Breast epithelium (tissue), 4 donors: ENCODE data around the gene ARNT2. TPM values are rescaled to one million over a fixed set of nuclear protein-coding genes. Genes with fewer than 3 reads are reported as not detected.

Source experiments
- DNase-seq, 2 donors: peaks; one replicate each; pipeline ENCODE4 v3.0.0-alpha.2; 2019; ENCODE audit warnings: low spot score in 2 of 2
- H3K27ac ChIP-seq, 2 donors: fragments of 200-600 bp; sonication (generic) in 1 of 2; one replicate each; pipeline ENCODE4 v1.5.1; 2016 to 2019; ENCODE audit warnings: mild to moderate bottlenecking in 1 of 2
- H3K27me3 ChIP-seq, 2 donors: fragments of 200-600 bp; sonication (generic) in 1 of 2; one replicate each; pipeline versions ENCODE4 v1.5.1 to v1.6.0; 2017 to 2019; ENCODE audit warnings: control low read depth in 1 of 2, mild to moderate bottlenecking in 1 of 2
- H3K36me3 ChIP-seq: fragments of 200-600 bp; one replicate; pipeline ENCODE4 v1.5.1; 2019
- H3K4me1 ChIP-seq, 2 donors: fragments of 200-600 bp; sonication (generic); one replicate each; pipeline ENCODE4 v1.5.1; 2016 to 2019; ENCODE audit warnings: control low read depth in 1 of 2
- H3K4me3 ChIP-seq, 3 donors: fragments of 200-600 bp; sonication (generic); 1 replicate in 2 of 3; 2 replicates in 1 of 3; pipeline ENCODE4 v1.5.1; 2016 to 2019; ENCODE audit warnings: mild to moderate bottlenecking in 3 of 3, moderate library complexity in 2 of 3
- H3K9me3 ChIP-seq, 2 donors: fragments of 200-600 bp; sonication (generic) in 1 of 2; one replicate each; pipeline ENCODE4 v1.5.1; 2016 to 2019; ENCODE audit warnings: control low read depth in 1 of 2
- POLR2A ChIP-seq: fragments of 450-650 bp; IDR thresholded peaks from one replicate; pipeline ENCODE4 v1.6.1; 2016; ENCODE audit warnings: antibody characterized with exemption, mild to moderate bottlenecking, moderate library complexity
- POLR2AphosphoS5 ChIP-seq, 3 donors: sonication (generic); formaldehyde crosslinking; IDR thresholded peaks; one replicate each; pipeline ENCODE4 v1.6.1; 2017; ENCODE audit warnings: antibody characterized with exemption in 3 of 3
- intact Hi-C: fragments of 100-400 bp; cut with DNase I; formaldehyde crosslinking; loops from one replicate; pipeline ENCODE4 v1.15.1; 2023; ENCODE audit warnings: low total_unique reads
- total RNA-seq, 3 donors: library from RNA; depleted of rRNA; stranded (reverse); fragments of >200 nt; gene quantifications; one replicate each; pipeline ENCODE4 v1.1.0, GENCODE V29; 2016
- TF ChIP-seq, protein P1 (sequence below), 3 donors: fragments of 450-650 bp; IDR thresholded peaks; one replicate each; pipeline ENCODE4 v1.5.1; 2016 to 2017; ENCODE audit warnings: antibody characterized with exemption in 3 of 3, mild to moderate bottlenecking in 3 of 3, moderate library complexity in 3 of 3

The ARNT2 gene
- total RNA-seq, 3 donors from 2014 or later: 5.9 to 8.5 (median 7.0) TPM

GRCh38 chr15:80582816-80583423, 178.7 kb downstream of the ARNT2 start:
- Histone ChIP-seq H3K4me3 (no peak overlapping the region), H3K27ac (no peak overlapping the region), H3K9me3 (no peaks in the 10 kb centered on the region), H3K36me3 (no peaks in the 10 kb centered on the region), H3K4me1 (no peaks in the 10 kb centered on the region), H3K27me3 (no peaks in the 10 kb centered on the region)
- intact Hi-C loops: loop anchor here (10.0 kb wide), 1 partner anchor 1658 kb away; no protein-coding TSS in a partner anchor
- TF ChIP-seq, protein P1, sequence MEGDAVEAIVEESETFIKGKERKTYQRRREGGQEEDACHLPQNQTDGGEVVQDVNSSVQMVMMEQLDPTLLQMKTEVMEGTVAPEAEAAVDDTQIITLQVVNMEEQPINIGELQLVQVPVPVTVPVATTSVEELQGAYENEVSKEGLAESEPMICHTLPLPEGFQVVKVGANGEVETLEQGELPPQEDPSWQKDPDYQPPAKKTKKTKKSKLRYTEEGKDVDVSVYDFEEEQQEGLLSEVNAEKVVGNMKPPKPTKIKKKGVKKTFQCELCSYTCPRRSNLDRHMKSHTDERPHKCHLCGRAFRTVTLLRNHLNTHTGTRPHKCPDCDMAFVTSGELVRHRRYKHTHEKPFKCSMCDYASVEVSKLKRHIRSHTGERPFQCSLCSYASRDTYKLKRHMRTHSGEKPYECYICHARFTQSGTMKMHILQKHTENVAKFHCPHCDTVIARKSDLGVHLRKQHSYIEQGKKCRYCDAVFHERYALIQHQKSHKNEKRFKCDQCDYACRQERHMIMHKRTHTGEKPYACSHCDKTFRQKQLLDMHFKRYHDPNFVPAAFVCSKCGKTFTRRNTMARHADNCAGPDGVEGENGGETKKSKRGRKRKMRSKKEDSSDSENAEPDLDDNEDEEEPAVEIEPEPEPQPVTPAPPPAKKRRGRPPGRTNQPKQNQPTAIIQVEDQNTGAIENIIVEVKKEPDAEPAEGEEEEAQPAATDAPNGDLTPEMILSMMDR (IDR thresholded peaks at IDR 0.05): no peak
- TF ChIP-seq POLR2AphosphoS5 (IDR thresholded peaks at IDR 0.05): no peak
- TF ChIP-seq POLR2A: no peak
- peak in 1 of 2 donors; percentile 49 for DNase-seq

DNA sequence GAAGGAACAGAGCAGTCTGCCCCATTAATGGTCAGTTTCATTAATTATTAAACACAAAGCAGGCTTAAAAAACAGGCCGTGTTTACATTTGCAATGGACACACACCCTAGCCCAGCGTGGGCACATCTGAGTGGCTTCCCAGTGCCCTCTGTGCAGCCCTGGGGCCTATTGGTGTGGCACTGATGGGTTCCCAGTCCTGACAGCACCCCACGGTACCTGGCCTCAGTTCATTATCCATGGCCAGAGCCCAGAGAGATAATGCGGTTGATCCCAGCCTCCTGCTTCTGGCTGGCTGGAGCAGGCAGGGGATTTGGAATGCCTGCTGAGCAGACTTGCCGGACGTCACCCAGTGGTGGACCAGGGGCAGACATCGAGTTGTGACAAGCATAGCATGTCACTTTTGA, 180.4 kb downstream of the ARNT2 start:
- Histone ChIP-seq H3K27me3 (no peaks in the 10 kb centered on the region), H3K36me3 (no peaks in the 10 kb centered on the region), H3K4me1 (no peaks in the 10 kb centered on the region), H3K27ac (no peak overlapping the region), H3K4me3 (no peak overlapping the region), H3K9me3 (no peaks in the 10 kb centered on the region)
- intact Hi-C loops: loop anchor here (10.0 kb wide), 1 partner anchor 1660 kb away; no protein-coding TSS in a partner anchor
- DNase-seq: no peak
- TF ChIP-seq, protein P1 (IDR thresholded peaks at IDR 0.05): no peak
- no peak for TF ChIP-seq POLR2AphosphoS5 (IDR thresholded peaks at IDR 0.05)
- TF ChIP-seq POLR2A: no peak

DNA sequence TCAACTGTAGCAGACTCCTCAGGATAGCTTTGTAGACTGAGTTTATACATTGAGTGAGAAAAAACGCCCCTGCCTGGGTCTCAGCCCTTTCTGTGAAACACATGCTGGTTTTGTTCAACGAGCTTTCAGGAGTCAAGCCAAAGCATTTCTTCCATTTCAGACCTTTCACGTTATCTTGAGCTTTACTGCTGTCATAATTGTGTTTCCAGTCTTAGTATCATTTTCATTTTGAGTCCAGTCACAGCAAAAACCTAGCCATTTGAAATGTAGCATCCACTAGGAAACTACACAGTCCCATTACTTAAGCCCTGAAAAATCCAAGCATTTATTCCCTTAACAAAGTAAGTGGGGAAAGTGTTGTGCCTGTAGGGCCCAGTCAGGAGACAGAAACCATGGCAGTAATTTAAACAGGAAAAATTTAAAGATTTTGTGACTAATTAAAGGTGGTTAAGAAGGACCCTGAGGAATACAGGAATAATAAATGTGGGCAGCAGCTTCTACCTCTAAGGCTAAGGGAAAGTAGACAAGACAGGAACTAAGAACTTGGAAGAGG, 180.9 kb downstream of the ARNT2 start:
- Histone ChIP-seq H3K27ac (no peak overlapping the region), H3K4me1 (no peaks in the 10 kb centered on the region), H3K9me3 (no peaks in the 10 kb centered on the region), H3K36me3 (no peaks in the 10 kb centered on the region), H3K27me3 (no peaks in the 10 kb centered on the region), H3K4me3 (no peak overlapping the region)
- DNase-seq: no peak
- intact Hi-C loops: loop anchor here (10.0 kb wide), 1 partner anchor 1660 kb away; no protein-coding TSS in a partner anchor
- TF ChIP-seq POLR2A (no peak), POLR2AphosphoS5 (IDR thresholded peaks at IDR 0.05) (no peak)
- TF ChIP-seq, protein P1 (IDR thresholded peaks at IDR 0.05): no peak

- no peaks in the 10 kb centered on the region for H3K27me3 ChIP-seq
- no peaks in the 10 kb centered on the region for H3K4me1 ChIP-seq
- no peak overlapping the region for H3K27ac ChIP-seq
- no peaks in the 10 kb centered on the region for H3K36me3 ChIP-seq
- DNase-seq: no peak
- intact Hi-C loops: loop anchor here (10.0 kb wide), 1 partner anchor 1661 kb away; no protein-coding TSS in a partner anchor
- H3K4me3 ChIP-seq: no peak overlapping the region
- TF ChIP-seq POLR2A: no peak
- TF ChIP-seq, protein P1 (IDR thresholded peaks at IDR 0.05): no peak
- no peak for TF ChIP-seq POLR2AphosphoS5 (IDR thresholded peaks at IDR 0.05)
- no peaks in the 10 kb centered on the region for H3K9me3 ChIP-seq
Measured at GRCh38 chr15:80585544-80586018, 181.4 kb downstream of the ARNT2 start.

GRCh38 chr15:80586161-80586560, 182.0 kb downstream of the ARNT2 start:
- no peak for DNase-seq
- Histone ChIP-seq H3K9me3 (no peaks in the 10 kb centered on the region), H3K27me3 (no peaks in the 10 kb centered on the region), H3K4me3 (no peak overlapping the region), H3K36me3 (no peaks in the 10 kb centered on the region), H3K27ac (no peak overlapping the region), H3K4me1 (no peaks in the 10 kb centered on the region)
- no peak for TF ChIP-seq POLR2A
- no peak for TF ChIP-seq POLR2AphosphoS5 (IDR thresholded peaks at IDR 0.05)
- TF ChIP-seq, protein P1 (IDR thresholded peaks at IDR 0.05): no peak
- intact Hi-C loops: loop anchor here (10.0 kb wide), 1 partner anchor 1661 kb away; no protein-coding TSS in a partner anchor
